Keratinocyte (primary cell): ENCODE data around the gene IQSEC3. TPM values are rescaled to one million over a fixed set of nuclear protein-coding genes. Genes with fewer than 3 reads are reported as not detected.

Experiments used
- DNase-seq: peaks from one replicate; pipeline ENCODE4 v3.0.0-alpha.2; 2011; ENCODE audit warnings: low read depth, missing footprints, low spot score
- FAIRE-seq: peaks from 2 replicates; lab custom pipeline; 2011; peaks lifted over from hg19 to GRCh38; lab: Jason Lieb, UNC
- H2AFZ ChIP-seq: 2 replicates; pipeline ENCODE4 v1.6.0; 2012; ENCODE audit warnings: low read length, control low read depth, inconsistent platforms; ENCODE audit not compliant: control insufficient read depth
- H3K27ac ChIP-seq: 2 replicates; pipeline ENCODE4 v1.5.1; 2011; ENCODE audit warnings: low read length; ENCODE audit not compliant: control insufficient read depth, insufficient read depth
- H3K27me3 ChIP-seq: 3 replicates; pipeline ENCODE4 v1.6.0; 2011; ENCODE audit warnings: low read length; ENCODE audit not compliant: control insufficient read depth, insufficient read depth; ENCODE audit errors: extremely low read depth
- H3K36me3 ChIP-seq, 2 experiments: 2 replicates in 1 of 2; 3 replicates in 1 of 2; pipeline ENCODE4 v1.5.1; 2011; ENCODE audit warnings: low read length in 2 of 2, mild to moderate bottlenecking in 1 of 2; ENCODE audit not compliant: control insufficient read depth in 2 of 2, insufficient read depth in 2 of 2; ENCODE audit errors: extremely low read depth in 1 of 2
- H3K4me1 ChIP-seq: 3 replicates; pipeline ENCODE4 v1.5.1; 2011; ENCODE audit warnings: low read length; ENCODE audit not compliant: control insufficient read depth, insufficient read depth; ENCODE audit errors: extremely low read depth
- H3K4me2 ChIP-seq: 3 replicates; pipeline ENCODE4 v1.6.0; 2011; ENCODE audit warnings: low read depth, low read length; ENCODE audit not compliant: control insufficient read depth, insufficient read depth; ENCODE audit errors: extremely low read depth
- H3K4me3 ChIP-seq, 3 experiments: fragments of 200-600 bp in 1 of 3; sonication (generic) in 1 of 3; 2 replicates in 2 of 3; 3 replicates in 1 of 3; pipeline ENCODE4 v1.5.1; 2011 to 2016; ENCODE audit warnings: low read length in 3 of 3, mild to moderate bottlenecking in 3 of 3, control low read depth in 2 of 3, inconsistent platforms in 1 of 3, low read depth in 1 of 3, mixed read lengths in 1 of 3, mixed run types in 1 of 3, moderate library complexity in 1 of 3; ENCODE audit not compliant: control insufficient read depth in 2 of 3, insufficient read depth in 2 of 3; ENCODE audit errors: extremely low read depth in 1 of 3
- H3K79me2 ChIP-seq: 2 replicates; pipeline ENCODE4 v1.6.0; 2012; ENCODE audit warnings: low read length; ENCODE audit not compliant: control insufficient read depth, insufficient read depth
- H3K9ac ChIP-seq: 3 replicates; pipeline ENCODE4 v1.6.0; 2011; ENCODE audit warnings: low read length; ENCODE audit not compliant: control insufficient read depth, insufficient read depth; ENCODE audit errors: extremely low read depth
- H3K9me1 ChIP-seq: 3 replicates; pipeline ENCODE4 v1.6.0; 2011; ENCODE audit warnings: low read length; ENCODE audit not compliant: control insufficient read depth, insufficient read depth; ENCODE audit errors: extremely low read depth
- H3K9me3 ChIP-seq: 2 replicates; pipeline ENCODE4 v1.5.1; 2012; ENCODE audit warnings: low read depth, low read length; ENCODE audit not compliant: control insufficient read depth
- H4K20me1 ChIP-seq: 3 replicates; pipeline ENCODE4 v1.6.0; 2011; ENCODE audit warnings: low read length; ENCODE audit not compliant: control insufficient read depth, insufficient read depth; ENCODE audit errors: extremely low read depth
- EZH2 ChIP-seq: IDR thresholded peaks from one replicate; pipeline ENCODE4 v1.6.1; 2012; ENCODE audit warnings: inconsistent platforms, mild to moderate bottlenecking, low read length, moderate library complexity
- dilution Hi-C: fragments of 300-500 bp; cut with MboI; formaldehyde crosslinking; loops from one replicate; pipeline ENCODE4 v1.7.0; 2020; ENCODE audit warnings: low sequenced_read_pairs; ENCODE audit not compliant: extremely low pct_ligation_motif_present
- polyA plus RNA-seq, 5 experiments: library from polyadenylated mRNA; depleted of rRNA in 3 of 5; stranded (reverse) in 3 of 5; stranded (forward) in 1 of 5; unstranded in 1 of 5; fragments of >200 nt; gene quantifications; 1 replicate in 1 of 5; 2 replicates in 3 of 5; 3 replicates in 1 of 5; pipeline versions ENCODE4 v1.2.1 to v1.2.3, GENCODE V29; 2011 to 2012; ENCODE audit warnings: missing spikeins in 2 of 5, low read depth in 1 of 5, low replicate concordance in 1 of 5
- TF ChIP-seq, protein P1 (sequence below), 3 experiments: IDR thresholded peaks in 1 of 3; conservative IDR thresholded peaks in 1 of 3; optimal IDR thresholded peaks in 1 of 3; 2 replicates in 2 of 3; 3 replicates in 1 of 3; pipeline versions ENCODE3 to v1.5.1; 2011; ENCODE audit warnings: low read length in 3 of 3, mild to moderate bottlenecking in 3 of 3, moderate library complexity in 2 of 3, control low read depth in 1 of 3, inconsistent platforms in 1 of 3; ENCODE audit not compliant: insufficient read depth in 2 of 3; ENCODE audit errors: extremely low read depth in 1 of 3

IQSEC3 gene
- polyA plus RNA-seq, 1 donor (not counting 4 experiments of a cell fraction or from before 2014, with no cell fraction given) = not detected

DNA sequence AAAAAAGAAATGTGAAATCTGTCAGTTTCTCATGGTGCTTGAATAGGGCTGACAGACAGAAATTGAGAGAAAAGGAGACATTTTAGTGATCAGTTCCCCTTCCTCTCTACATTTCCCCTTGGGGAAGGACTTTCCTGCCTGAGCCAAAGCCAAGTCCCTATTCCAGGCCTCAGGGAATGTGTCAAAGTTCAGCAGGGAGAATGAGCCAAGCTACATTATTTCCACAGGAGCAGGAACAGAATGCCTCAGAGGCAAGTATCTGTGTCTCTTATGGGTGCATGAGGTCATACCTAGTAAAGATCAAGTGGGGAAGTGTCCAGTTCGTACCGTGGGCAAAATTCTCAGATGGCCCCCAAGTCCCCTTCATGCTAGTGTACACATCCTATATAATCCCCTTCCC is 68.6 kb downstream of the IQSEC3 start:
- H3K4me1 ChIP-seq = no peaks in the 10 kb centered on the region
- no peaks in the 10 kb centered on the region for H3K9me3 ChIP-seq
- TF ChIP-seq EZH2 = no peak
- TF ChIP-seq, protein P1, sequence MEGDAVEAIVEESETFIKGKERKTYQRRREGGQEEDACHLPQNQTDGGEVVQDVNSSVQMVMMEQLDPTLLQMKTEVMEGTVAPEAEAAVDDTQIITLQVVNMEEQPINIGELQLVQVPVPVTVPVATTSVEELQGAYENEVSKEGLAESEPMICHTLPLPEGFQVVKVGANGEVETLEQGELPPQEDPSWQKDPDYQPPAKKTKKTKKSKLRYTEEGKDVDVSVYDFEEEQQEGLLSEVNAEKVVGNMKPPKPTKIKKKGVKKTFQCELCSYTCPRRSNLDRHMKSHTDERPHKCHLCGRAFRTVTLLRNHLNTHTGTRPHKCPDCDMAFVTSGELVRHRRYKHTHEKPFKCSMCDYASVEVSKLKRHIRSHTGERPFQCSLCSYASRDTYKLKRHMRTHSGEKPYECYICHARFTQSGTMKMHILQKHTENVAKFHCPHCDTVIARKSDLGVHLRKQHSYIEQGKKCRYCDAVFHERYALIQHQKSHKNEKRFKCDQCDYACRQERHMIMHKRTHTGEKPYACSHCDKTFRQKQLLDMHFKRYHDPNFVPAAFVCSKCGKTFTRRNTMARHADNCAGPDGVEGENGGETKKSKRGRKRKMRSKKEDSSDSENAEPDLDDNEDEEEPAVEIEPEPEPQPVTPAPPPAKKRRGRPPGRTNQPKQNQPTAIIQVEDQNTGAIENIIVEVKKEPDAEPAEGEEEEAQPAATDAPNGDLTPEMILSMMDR (optimal IDR thresholded peaks at IDR 0.05 in 1 of 3, IDR thresholded peaks at IDR 0.05 in 1 of 3, conservative IDR thresholded peaks at IDR 0.05 in 1 of 3; ENCODE audit: extremely low read depth in 1 of 3, insufficient read depth in 2 of 3, low read length in 3 of 3) = no peak
- no peaks in the 10 kb centered on the region for H3K9me1 ChIP-seq
- dilution Hi-C loops = no loop called here
- H2AFZ ChIP-seq = no peak overlapping the region
- FAIRE-seq (no peak), DNase-seq (no peak)
- no peaks in the 10 kb centered on the region for H3K36me3 ChIP-seq
- no peak overlapping the region for H3K4me2 ChIP-seq
- H3K9ac ChIP-seq = no peak overlapping the region
- no peaks in the 10 kb centered on the region for H4K20me1 ChIP-seq
- H3K27me3 ChIP-seq = peaks cover 28% of the 10 kb centered on the region
- no peaks in the 10 kb centered on the region for H3K79me2 ChIP-seq
- no peak overlapping the region for H3K27ac ChIP-seq
- no peak overlapping the region for H3K4me3 ChIP-seq

DNA sequence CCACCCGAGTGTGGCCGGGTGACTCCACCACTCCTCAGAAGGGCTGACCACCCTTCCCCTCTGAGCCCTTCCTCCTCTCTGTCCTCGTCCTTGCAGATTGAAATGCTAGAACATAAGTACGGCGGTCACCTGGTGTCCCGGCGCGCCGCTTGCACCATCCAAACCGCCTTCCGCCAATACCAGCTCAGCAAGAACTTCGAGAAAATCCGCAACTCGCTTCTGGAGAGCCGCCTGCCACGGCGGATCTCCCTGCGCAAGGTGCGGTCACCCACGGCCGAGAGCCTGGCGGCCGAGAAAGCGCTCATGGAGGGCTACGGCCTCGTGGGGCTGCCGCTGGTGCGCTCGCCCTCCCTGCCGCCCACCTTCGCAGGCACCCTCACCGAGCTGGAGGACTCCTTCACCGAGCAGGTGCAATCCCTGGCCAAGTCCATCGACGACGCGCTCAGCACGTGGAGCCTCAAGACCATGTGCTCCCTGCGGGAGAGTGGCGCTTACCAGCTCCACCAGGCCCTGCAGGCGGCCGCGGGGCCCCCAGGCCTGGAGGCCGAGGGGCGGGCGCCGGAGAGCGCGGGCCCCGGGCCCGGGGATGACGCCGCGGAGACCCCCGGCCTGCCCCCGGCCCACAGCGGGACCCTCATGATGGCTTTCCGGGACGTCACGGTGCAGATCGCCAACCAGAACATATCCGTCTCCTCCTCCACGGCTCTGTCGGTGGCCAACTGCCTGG is 71.8 kb downstream of the IQSEC3 start:
- Histone ChIP-seq H3K36me3 (no peaks in the 10 kb centered on the region), H3K27me3 (peaks cover 39% of the 10 kb centered on the region), H3K9ac (no peak overlapping the region), H2AFZ (no peak overlapping the region), H4K20me1 (no peaks in the 10 kb centered on the region), H3K4me3 (no peak overlapping the region), H3K9me1 (no peaks in the 10 kb centered on the region), H3K79me2 (no peaks in the 10 kb centered on the region), H3K9me3 (no peaks in the 10 kb centered on the region), H3K4me1 (no peaks in the 10 kb centered on the region), H3K27ac (no peak overlapping the region), H3K4me2 (no peak overlapping the region)
- DNase-seq = no peak
- no peak for FAIRE-seq
- no peak for TF ChIP-seq EZH2
- TF ChIP-seq, protein P1 (optimal IDR thresholded peaks at IDR 0.05 in 1 of 3, IDR thresholded peaks at IDR 0.05 in 1 of 3, conservative IDR thresholded peaks at IDR 0.05 in 1 of 3; ENCODE audit: extremely low read depth in 1 of 3, insufficient read depth in 2 of 3, low read length in 3 of 3) = no peak
- dilution Hi-C loops = no loop called here
